Subcutaneous abdominal adipose tissue (tissue), 5 donors: ENCODE results near the gene MYO3B.

Experiments
- H3K27ac ChIP-seq: one replicate; pipeline ENCODE4 v1.7.0; 2013; ENCODE audit warnings: low read depth, mild to moderate bottlenecking, inconsistent platforms, low read length, moderate library complexity
- H3K27me3 ChIP-seq, 5 donors: one replicate each; pipeline ENCODE4 v1.7.0; 2013; ENCODE audit warnings: low read length in 5 of 5, inconsistent platforms in 1 of 5; ENCODE audit not compliant: control insufficient read depth in 5 of 5, insufficient read depth in 4 of 5
- H3K36me3 ChIP-seq, 5 donors: one replicate each; pipeline ENCODE4 v1.7.0; 2013; ENCODE audit warnings: low read length in 5 of 5; ENCODE audit not compliant: control insufficient read depth in 5 of 5, insufficient read depth in 5 of 5
- H3K4me1 ChIP-seq, 5 donors: one replicate each; pipeline ENCODE4 v1.7.0; 2013; ENCODE audit warnings: low read length in 5 of 5, mild to moderate bottlenecking in 3 of 5, moderate library complexity in 1 of 5; ENCODE audit not compliant: control insufficient read depth in 5 of 5, insufficient read depth in 5 of 5
- H3K4me3 ChIP-seq, 5 donors: one replicate each; pipeline ENCODE4 v1.7.0; 2013; ENCODE audit warnings: low read length in 5 of 5, low read depth in 1 of 5
- H3K9ac ChIP-seq, 5 donors: one replicate each; pipeline ENCODE4 v1.7.0; 2013; ENCODE audit warnings: low read length in 5 of 5, mild to moderate bottlenecking in 4 of 5, moderate library complexity in 3 of 5
- H3K9me3 ChIP-seq, 5 donors: one replicate each; pipeline ENCODE4 v1.7.0; 2013; ENCODE audit warnings: low read length in 5 of 5; ENCODE audit not compliant: control insufficient read depth in 5 of 5
- donor health status: healthy.
- donor health status: healthy.
- donor health status: healthy.
- donor health status: healthy.
- donor health status: healthy.

The MYO3B gene

DNA sequence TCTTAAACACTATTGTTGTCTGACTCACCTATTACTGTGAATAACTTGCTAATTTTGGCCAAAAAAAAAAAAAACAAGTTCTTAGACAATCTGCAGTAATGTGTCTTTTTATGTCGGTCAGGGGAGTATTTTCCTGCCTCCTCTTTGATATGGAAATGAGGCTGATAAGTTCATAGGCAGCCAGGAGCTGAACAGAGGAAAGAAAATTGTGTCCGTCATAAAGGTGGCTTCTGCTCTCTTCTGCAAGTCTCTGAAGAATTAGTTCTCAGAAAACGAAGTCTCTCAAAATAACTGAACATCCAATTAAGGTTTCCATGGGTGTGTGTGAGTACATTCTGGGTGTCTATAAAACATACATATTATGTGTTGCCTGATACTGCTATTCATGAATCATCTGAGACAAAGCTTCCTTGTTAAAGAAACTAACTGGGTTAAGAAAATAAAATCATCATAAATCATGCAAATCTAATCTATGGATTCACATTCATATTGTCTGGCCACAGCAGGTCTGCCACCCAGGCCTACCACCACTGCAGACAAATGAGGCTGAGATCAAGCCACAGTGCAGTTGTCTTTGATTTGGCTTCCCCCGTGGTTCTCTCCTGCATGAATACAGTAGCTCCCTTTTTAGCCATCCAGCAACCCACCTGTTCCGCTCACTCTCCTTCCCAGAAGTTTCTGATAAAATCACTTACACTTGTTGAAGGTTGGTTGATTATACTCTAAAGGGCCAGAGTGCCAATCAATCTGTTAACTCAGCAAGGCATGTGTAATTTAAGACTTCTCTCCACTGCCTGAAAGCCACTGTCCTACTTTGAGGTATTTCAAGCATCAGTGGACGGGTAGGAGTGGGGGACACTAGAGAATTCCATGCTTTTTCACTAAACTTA lies 517.8 kb downstream of the MYO3B start:
- Histone ChIP-seq H3K27ac (no peak overlapping the region), H3K9ac (no peak overlapping the region), H3K9me3 (no peaks in the 10 kb centered on the region), H3K27me3 (peaks cover 0 to 11% (median 0%) of the 10 kb centered on the region in 5 donors), H3K4me1 (no peaks in the 10 kb centered on the region), H3K36me3 (no peaks in the 10 kb centered on the region), H3K4me3 (no peak overlapping the region)

GRCh38 chr2:170696948-170697347 lies 519.0 kb downstream of the MYO3B start:
- Histone ChIP-seq H3K9ac (no peak overlapping the region), H3K36me3 (no peaks in the 10 kb centered on the region), H3K9me3 (no peaks in the 10 kb centered on the region), H3K4me3 (no peak overlapping the region), H3K4me1 (no peaks in the 10 kb centered on the region), H3K27me3 (peaks cover 0 to 7% (median 0%) of the 10 kb centered on the region in 5 donors), H3K27ac (no peak overlapping the region)

GRCh38 chr2:170701011-170701410 lies 523.1 kb downstream of the MYO3B start:
- Histone ChIP-seq H3K27me3 (peaks cover 0 to 3% (median 0%) of the 10 kb centered on the region in 5 donors), H3K36me3 (no peaks in the 10 kb centered on the region), H3K27ac (no peak overlapping the region), H3K4me3 (no peak overlapping the region), H3K4me1 (no peaks in the 10 kb centered on the region), H3K9ac (no peak overlapping the region), H3K9me3 (peaks cover 0 to 4% (median 4%) of the 10 kb centered on the region in 5 donors)

- Histone ChIP-seq H3K4me3 (no peak overlapping the region), H3K9me3 (peaks cover 0 to 4% (median 4%) of the 10 kb centered on the region in 5 donors), H3K27ac (no peak overlapping the region), H3K4me1 (no peaks in the 10 kb centered on the region), H3K9ac (no peak overlapping the region), H3K27me3 (peaks cover 3 to 7% (median 4%) of the 10 kb centered on the region in 5 donors), H3K36me3 (no peaks in the 10 kb centered on the region)
These were observed 526.0 kb downstream of the MYO3B start for GRCh38 chr2:170703776-170704476.
